ENCODE results near the gene DOK6. TPM values are rescaled to one million over a fixed set of nuclear protein-coding genes. Genes with fewer than 3 reads are reported as not detected.

The DOK6 gene
- total RNA-seq, 1 experiment from 2014 or later, result 4.1 TPM

- ATAC-seq (no peak), DNase-seq (ENCODE audit: low spot score) (no peak)
- POLR2A ChIA-PET, result no interaction called here
- H3K4me3 Mint-ChIP-seq, result no peak overlapping the region
- peaks cover 8% of the 10 kb centered on the region for H3K4me1 Mint-ChIP-seq
- no peaks in the 10 kb centered on the region for H3K27me3 Mint-ChIP-seq (ENCODE audit: low read depth)
- CTCF ChIA-PET, result interaction anchor here (1.5 kb wide), 1 partner anchor 15 kb away, joined by 6 read pairs; no protein-coding TSS in a partner anchor
- H3K9me3 Mint-ChIP-seq, result 0 out of 2 replicates have a peak, but pooled peaks cover 3% of the 10 kb centered on the region
- no peaks in the 10 kb centered on the region for H3K36me3 Mint-ChIP-seq
- TF ChIP-seq SP1 (CRISPR knock-in tag; conservative IDR thresholded peaks at IDR 0.05) (no peak), PREB (CRISPR knock-in tag; IDR thresholded peaks at IDR 0.05; ENCODE audit: borderline replicate concordance) (no peak), KAT7 (CRISPR knock-in tag; IDR thresholded peaks at IDR 0.05; ENCODE audit: borderline replicate concordance) (no peak), USF1 (CRISPR knock-in tag; IDR thresholded peaks at IDR 0.05) (no peak), ATF6 (CRISPR knock-in tag; IDR thresholded peaks at IDR 0.05) (no peak), ZNF532 (CRISPR knock-in tag; IDR thresholded peaks at IDR 0.05; ENCODE audit: borderline replicate concordance) (no peak), ZSCAN18 (CRISPR knock-in tag; IDR thresholded peaks at IDR 0.05) (no peak), ZNF416 (CRISPR knock-in tag; IDR thresholded peaks at IDR 0.05) (no peak), FOXK1 (CRISPR knock-in tag; IDR thresholded peaks at IDR 0.05) (no peak), MXD4 (CRISPR knock-in tag; IDR thresholded peaks at IDR 0.05; ENCODE audit: borderline replicate concordance) (no peak), E2F1 (CRISPR knock-in tag; IDR thresholded peaks at IDR 0.05) (no peak)
- no peak overlapping the region for H3K27ac Mint-ChIP-seq
Observed at GRCh38 chr18:69840001-69840400, 439.3 kb downstream of the DOK6 start.

GRCh38 chr18:69840445-69840844, 439.8 kb downstream of the DOK6 start:
- no peak overlapping the region for H3K4me3 Mint-ChIP-seq
- ATAC-seq (no peak), DNase-seq (ENCODE audit: low spot score) (no peak)
- peaks cover 11% of the 10 kb centered on the region for H3K4me1 Mint-ChIP-seq
- H3K27ac Mint-ChIP-seq, result no peak overlapping the region
- CTCF ChIA-PET, result interaction anchor here (1.5 kb wide), 1 partner anchor 14 kb away, joined by 6 read pairs; no protein-coding TSS in a partner anchor
- 0 out of 2 replicates have a peak, but pooled peaks cover 3% of the 10 kb centered on the region for H3K9me3 Mint-ChIP-seq
- H3K36me3 Mint-ChIP-seq, result no peaks in the 10 kb centered on the region
- H3K27me3 Mint-ChIP-seq (ENCODE audit: low read depth), result no peaks in the 10 kb centered on the region
- POLR2A ChIA-PET, result no interaction called here
- TF ChIP-seq ZBTB21 (CRISPR knock-in tag; IDR thresholded peaks at IDR 0.05; ENCODE audit: borderline replicate concordance) (no peak), ZMAT4 (CRISPR knock-in tag; IDR thresholded peaks at IDR 0.05) (no peak), ATF1 (CRISPR knock-in tag; IDR thresholded peaks at IDR 0.05) (no peak), IRF1 (CRISPR knock-in tag; IDR thresholded peaks at IDR 0.05) (no peak), KAT7 (CRISPR knock-in tag; IDR thresholded peaks at IDR 0.05; ENCODE audit: borderline replicate concordance) (no peak), E2F4 (CRISPR knock-in tag; IDR thresholded peaks at IDR 0.05; ENCODE audit: borderline replicate concordance, low read depth) (no peak), E2F5 (CRISPR knock-in tag; IDR thresholded peaks at IDR 0.05) (no peak), USF2 (CRISPR knock-in tag; IDR thresholded peaks at IDR 0.05) (no peak)

Measured in WTC11 (cell line).